HepG2 (cell line): Measurements from ENCODE around the gene GFAP. TPM values are rescaled to one million over a fixed set of nuclear protein-coding genes. Genes with fewer than 3 reads are reported as not detected.

ENCODE experiments used
- ATAC-seq: fragments of 200-7000 bp; cut with Tn5 transposase; 3 replicates; pipeline ENCODE4 v1.9.1; 2020; ENCODE audit warnings: mild to moderate bottlenecking, moderate library complexity
- BruUV-seq: library from RNA; stranded (reverse); fragments of 400-500 nt; replicated peaks from 2 replicates; lab custom pipeline; 2021; lab: Mats Ljungman, UMichigan
- CTCF ChIA-PET: fragments of 300-600 bp; formaldehyde crosslinking; extraction: SDS; loops from one replicate; lab custom pipeline; 2021; ENCODE audit warnings: low total read pairs, inconsistent platforms, low intra/inter-chr PET ratio; lab: Yijun Ruan, JAX
- POLR2A ChIA-PET: fragments of 350-600 bp; sonication (Branson Sonifier 250); formaldehyde crosslinking; loops from one replicate; lab custom pipeline; 2020; ENCODE audit warnings: antibody characterized with exemption, inconsistent platforms; lab: Yijun Ruan, JAX
- DNase-seq: peaks from one replicate; pipeline ENCODE4 v3.0.0-alpha.2; 2015; ENCODE audit warnings: low spot score
- FAIRE-seq: peaks from 3 replicates; lab custom pipeline; 2011; peaks lifted over from hg19 to GRCh38; lab: Jason Lieb, UNC
- H2AFZ ChIP-seq: one replicate; pipeline ENCODE4 v1.6.1; 2011; ENCODE audit warnings: low read length, inconsistent platforms
- H3K27ac ChIP-seq: fragments of 300-600 bp; 3 replicates; pipeline ENCODE4 v1.8.0; 2011; ENCODE audit warnings: mixed run types, mild to moderate bottlenecking, mixed read lengths, low read length, inconsistent platforms; ENCODE audit not compliant: insufficient read depth; ENCODE audit errors: extremely low read length
- H3K27me3 ChIP-seq, 2 experiments: fragments of 200-600 bp in 1 of 2; 2 replicates in 1 of 2; 3 replicates in 1 of 2; pipeline versions ENCODE4 v1.6.0 to v1.8.0; 2011; ENCODE audit warnings: low read length in 2 of 2, mild to moderate bottlenecking in 2 of 2, moderate library complexity in 2 of 2, inconsistent platforms in 1 of 2; ENCODE audit not compliant: insufficient read depth in 2 of 2, control insufficient read depth in 1 of 2
- H3K36me3 ChIP-seq, 2 experiments: fragments of 200-600 bp in 1 of 2; replicated peaks in 1 of 2; 2 replicates in 1 of 2; 3 replicates in 1 of 2; pipeline versions ENCODE4 v1.5.1 to v1.8.0; 2011; ENCODE audit warnings: low read length in 2 of 2, inconsistent platforms in 1 of 2; ENCODE audit not compliant: insufficient read depth in 2 of 2, control insufficient read depth in 1 of 2
- H3K4me1 ChIP-seq: 2 replicates; pipeline ENCODE4 v1.5.1; 2012; ENCODE audit warnings: low read length, inconsistent platforms; ENCODE audit not compliant: insufficient read depth
- H3K4me2 ChIP-seq: 2 replicates; pipeline ENCODE4 v1.6.0; 2011; ENCODE audit warnings: low read depth, low read length, inconsistent platforms
- H3K4me3 ChIP-seq, 3 experiments: fragments of 200-600 bp in 1 of 3; sonication (generic), shearing (Covaris generic) in 1 of 3; replicated peaks in 1 of 3; 2 replicates each; pipeline ENCODE4 v1.5.1; 2011 to 2016; ENCODE audit warnings: low read length in 3 of 3, inconsistent platforms in 2 of 3, low read depth in 2 of 3, mild to moderate bottlenecking in 2 of 3, control low read depth in 1 of 3, mixed read lengths in 1 of 3; ENCODE audit not compliant: insufficient read depth in 1 of 3
- H3K79me2 ChIP-seq: one replicate; pipeline ENCODE4 v1.6.1; 2011; ENCODE audit warnings: low read length, inconsistent platforms; ENCODE audit not compliant: insufficient read depth
- H3K9ac ChIP-seq: 2 replicates; pipeline ENCODE4 v1.6.0; 2011; ENCODE audit warnings: mild to moderate bottlenecking, low read depth, low read length, inconsistent platforms; ENCODE audit not compliant: insufficient read depth
- H3K9me3 ChIP-seq: 2 replicates; pipeline ENCODE4 v1.5.1; 2012; ENCODE audit warnings: mild to moderate bottlenecking, low read length
- H4K20me1 ChIP-seq: 2 replicates; pipeline ENCODE4 v1.6.0; 2011; ENCODE audit warnings: inconsistent platforms, mild to moderate bottlenecking, low read length, moderate library complexity; ENCODE audit not compliant: insufficient read depth
- DNMT1 ChIP-seq: sonication (generic); formaldehyde crosslinking; IDR thresholded peaks from 2 replicates; pipeline ENCODE4 v1.5.1; 2020; ENCODE audit warnings: mild to moderate bottlenecking, missing genetic modification reagents
- ELF1 ChIP-seq: sonication (generic); formaldehyde crosslinking; IDR thresholded peaks from 2 replicates; pipeline ENCODE4 v1.4.0; 2020; ENCODE audit warnings: missing genetic modification reagents
- JUNB ChIP-seq: sonication (generic); formaldehyde crosslinking; IDR thresholded peaks from 2 replicates; pipeline ENCODE4 v1.8.0; 2022; ENCODE audit warnings: missing genetic modification reagents, mild to moderate bottlenecking, borderline replicate concordance
- MAFK ChIP-seq, 2 experiments: IDR thresholded peaks in 1 of 2; conservative IDR thresholded peaks in 1 of 2; 2 replicates each; pipeline ENCODE4 v1.6.1; 2011; ENCODE audit warnings: improper control_type of control experiment in 2 of 2, low read length in 2 of 2
- NFKBIZ ChIP-seq: IDR thresholded peaks from 2 replicates; pipeline ENCODE4 v1.6.1; 2018; ENCODE audit warnings: missing genetic modification reagents, missing compliant biosample characterization
- STAG1 ChIP-seq: sonication (generic); formaldehyde crosslinking; IDR thresholded peaks from 2 replicates; pipeline ENCODE4 v1.4.0; 2020; ENCODE audit warnings: missing genetic modification reagents
- YEATS2 ChIP-seq: sonication (generic); formaldehyde crosslinking; IDR thresholded peaks from 2 replicates; pipeline ENCODE4 v1.4.0; 2020; ENCODE audit warnings: missing genetic modification reagents, borderline replicate concordance
- ZC3H4 ChIP-seq: sonication (generic); formaldehyde crosslinking; IDR thresholded peaks from 2 replicates; pipeline ENCODE4 v1.4.0; 2020; ENCODE audit warnings: missing genetic modification reagents, borderline replicate concordance
- ZNF350 ChIP-seq: sonication (generic); formaldehyde crosslinking; IDR thresholded peaks from 2 replicates; pipeline ENCODE4 v1.4.0; 2020; ENCODE audit warnings: mild to moderate bottlenecking, low read depth, missing genetic modification reagents, borderline replicate concordance
- ZNF501 ChIP-seq: sonication (generic); formaldehyde crosslinking; IDR thresholded peaks from 2 replicates; pipeline ENCODE4 v1.5.1; 2020; ENCODE audit warnings: mild to moderate bottlenecking, moderate library complexity, missing genetic modification reagents
- ZNF577 ChIP-seq: sonication (generic); formaldehyde crosslinking; IDR thresholded peaks from 2 replicates; pipeline ENCODE4 v1.4.0; 2020; ENCODE audit warnings: mild to moderate bottlenecking, low read depth, missing genetic modification reagents, borderline replicate concordance
- WGBS: methylation state at CpG from one replicate; pipeline ENCODE4 v1.1.6; 2017; ENCODE audit warnings: low lambda C conversion rate; 5-methylcytosine and 5-hydroxymethylcytosine counted together
- in situ Hi-C: cut with HindIII; loops from 2 replicates; pipeline ENCODE4 v1.10.0; 2017; ENCODE audit warnings: low pct_unique_long_range_greater_than_20kb; ENCODE audit not compliant: extremely low pct_ligation_motif_present
- intact Hi-C: fragments of 100-400 bp; cut with micrococcal nuclease; formaldehyde crosslinking; loops from one replicate; pipeline ENCODE4 v1.10.0; 2022; ENCODE audit not compliant: unreplicated experiment
- polyA plus RNA-seq, 8 experiments: library from polyadenylated mRNA; depleted of rRNA in 3 of 8; stranded (reverse) in 7 of 8; unstranded in 1 of 8; fragments of >200 nt; fragmentation: Illumina TruSeq in 4 of 8; extraction: Trizol in 4 of 8; gene quantifications; 2 replicates each; pipeline versions ENCODE4 v1.2.1 to v1.2.3, GENCODE V29; 2011 to 2016; ENCODE audit warnings: low read depth in 4 of 8, missing spikeins in 1 of 8, mixed read lengths in 1 of 8; ENCODE audit not compliant: insufficient read depth in 1 of 8
- total RNA-seq, 5 experiments: library from RNA; depleted of rRNA; stranded (reverse); fragments of >200 nt; fragmentation: Illumina TruSeq; extraction: Trizol; gene quantifications; 2 replicates each; pipeline ENCODE4 v1.2.3, GENCODE V29; 2016; ENCODE audit warnings: low read depth in 1 of 5
- TF ChIP-seq, protein P1 (sequence below): sonication (generic); formaldehyde crosslinking; IDR thresholded peaks from 2 replicates; pipeline ENCODE4 v1.8.0; 2022; ENCODE audit warnings: low read depth, missing genetic modification reagents
- TF ChIP-seq, protein P2 (sequence below): sonication (generic); formaldehyde crosslinking; IDR thresholded peaks from 2 replicates; pipeline ENCODE4 v1.4.0; 2020; ENCODE audit warnings: missing genetic modification reagents; ENCODE audit errors: not compliant biosample characterization
- TF ChIP-seq, protein P3 (sequence below): sonication (generic); formaldehyde crosslinking; IDR thresholded peaks from 2 replicates; pipeline ENCODE4 v1.5.0; 2020; ENCODE audit warnings: mild to moderate bottlenecking, missing genetic modification reagents, moderate library complexity
- TF ChIP-seq, protein P4 (sequence below): sonication (generic); formaldehyde crosslinking; IDR thresholded peaks from 2 replicates; pipeline ENCODE4 v1.4.0; 2020; ENCODE audit warnings: mild to moderate bottlenecking, low read depth, missing genetic modification reagents
- TF ChIP-seq, protein P5 (sequence below): sonication (generic); formaldehyde crosslinking; IDR thresholded peaks from 2 replicates; pipeline ENCODE4 v1.4.0; 2020; ENCODE audit warnings: missing genetic modification reagents, borderline replicate concordance
- TF ChIP-seq, protein P6 (sequence below): sonication (generic); formaldehyde crosslinking; IDR thresholded peaks from 2 replicates; pipeline ENCODE4 v1.8.1; 2023; ENCODE audit warnings: mild to moderate bottlenecking, missing genetic modification reagents, borderline replicate concordance

Gene GFAP
- total and polyA plus RNA-seq, 2 of the 13 experiments (the other 11 are each of a cell fraction or from before 2014, with no cell fraction given): 0.11 to 0.29 TPM

DNA sequence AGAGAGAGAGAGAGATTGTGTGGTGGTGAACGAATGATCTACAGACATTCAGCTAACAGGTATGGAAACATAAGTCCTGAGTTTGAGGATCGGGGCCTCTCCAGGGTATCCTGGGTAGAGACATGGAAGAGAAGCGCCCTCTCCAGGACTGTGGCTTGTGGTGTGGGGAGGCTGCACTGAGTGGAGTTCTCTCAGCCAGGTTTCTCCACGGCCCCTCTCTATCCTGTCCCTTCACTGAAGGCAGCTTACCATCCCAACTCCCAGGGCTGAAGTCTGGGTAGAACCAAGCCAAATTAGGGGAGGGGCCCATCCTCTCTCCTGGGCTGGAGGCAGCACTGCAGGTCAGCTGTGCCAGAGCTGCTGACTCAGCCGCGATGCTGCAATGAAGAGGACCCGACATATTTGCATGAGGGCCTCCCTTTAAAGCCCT lies 46.6 kb upstream of the GFAP start (continued):
- TF ChIP-seq, protein P1, sequence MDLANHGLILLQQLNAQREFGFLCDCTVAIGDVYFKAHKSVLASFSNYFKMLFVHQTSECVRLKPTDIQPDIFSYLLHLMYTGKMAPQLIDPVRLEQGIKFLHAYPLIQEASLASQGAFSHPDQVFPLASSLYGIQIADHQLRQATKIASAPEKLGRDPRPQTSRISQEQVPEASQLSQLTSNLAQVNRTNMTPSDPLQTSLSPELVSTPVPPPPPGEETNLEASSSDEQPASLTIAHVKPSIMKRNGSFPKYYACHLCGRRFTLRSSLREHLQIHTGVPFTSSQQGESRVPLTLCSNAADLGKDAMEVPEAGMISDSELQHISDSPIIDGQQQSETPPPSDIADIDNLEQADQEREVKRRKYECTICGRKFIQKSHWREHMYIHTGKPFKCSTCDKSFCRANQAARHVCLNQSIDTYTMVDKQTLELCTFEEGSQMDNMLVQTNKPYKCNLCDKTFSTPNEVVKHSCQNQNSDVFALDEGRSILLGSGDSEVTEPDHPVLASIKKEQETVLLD (CRISPR knock-in tag): no peak
- TF ChIP-seq ZNF577 (no peak), MAFK (conservative IDR thresholded peaks at IDR 0.05 in 1 of 2, IDR thresholded peaks at IDR 0.05 in 1 of 2; ENCODE audit: low read length in 2 of 2) (peak; percentile 59 to 63), STAG1 (peak; percentile 58)
- TF ChIP-seq, protein P2, sequence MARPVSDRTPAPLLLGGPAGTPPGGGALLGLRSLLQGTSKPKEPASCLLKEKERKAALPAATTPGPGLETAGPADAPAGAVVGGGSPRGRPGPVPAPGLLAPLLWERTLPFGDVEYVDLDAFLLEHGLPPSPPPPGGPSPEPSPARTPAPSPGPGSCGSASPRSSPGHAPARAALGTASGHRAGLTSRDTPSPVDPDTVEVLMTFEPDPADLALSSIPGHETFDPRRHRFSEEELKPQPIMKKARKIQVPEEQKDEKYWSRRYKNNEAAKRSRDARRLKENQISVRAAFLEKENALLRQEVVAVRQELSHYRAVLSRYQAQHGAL (CRISPR knock-in tag): no peak
- TF ChIP-seq, protein P3, sequence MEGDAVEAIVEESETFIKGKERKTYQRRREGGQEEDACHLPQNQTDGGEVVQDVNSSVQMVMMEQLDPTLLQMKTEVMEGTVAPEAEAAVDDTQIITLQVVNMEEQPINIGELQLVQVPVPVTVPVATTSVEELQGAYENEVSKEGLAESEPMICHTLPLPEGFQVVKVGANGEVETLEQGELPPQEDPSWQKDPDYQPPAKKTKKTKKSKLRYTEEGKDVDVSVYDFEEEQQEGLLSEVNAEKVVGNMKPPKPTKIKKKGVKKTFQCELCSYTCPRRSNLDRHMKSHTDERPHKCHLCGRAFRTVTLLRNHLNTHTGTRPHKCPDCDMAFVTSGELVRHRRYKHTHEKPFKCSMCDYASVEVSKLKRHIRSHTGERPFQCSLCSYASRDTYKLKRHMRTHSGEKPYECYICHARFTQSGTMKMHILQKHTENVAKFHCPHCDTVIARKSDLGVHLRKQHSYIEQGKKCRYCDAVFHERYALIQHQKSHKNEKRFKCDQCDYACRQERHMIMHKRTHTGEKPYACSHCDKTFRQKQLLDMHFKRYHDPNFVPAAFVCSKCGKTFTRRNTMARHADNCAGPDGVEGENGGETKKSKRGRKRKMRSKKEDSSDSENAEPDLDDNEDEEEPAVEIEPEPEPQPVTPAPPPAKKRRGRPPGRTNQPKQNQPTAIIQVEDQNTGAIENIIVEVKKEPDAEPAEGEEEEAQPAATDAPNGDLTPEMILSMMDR (CRISPR knock-in tag): peak; percentile 72

DNA sequence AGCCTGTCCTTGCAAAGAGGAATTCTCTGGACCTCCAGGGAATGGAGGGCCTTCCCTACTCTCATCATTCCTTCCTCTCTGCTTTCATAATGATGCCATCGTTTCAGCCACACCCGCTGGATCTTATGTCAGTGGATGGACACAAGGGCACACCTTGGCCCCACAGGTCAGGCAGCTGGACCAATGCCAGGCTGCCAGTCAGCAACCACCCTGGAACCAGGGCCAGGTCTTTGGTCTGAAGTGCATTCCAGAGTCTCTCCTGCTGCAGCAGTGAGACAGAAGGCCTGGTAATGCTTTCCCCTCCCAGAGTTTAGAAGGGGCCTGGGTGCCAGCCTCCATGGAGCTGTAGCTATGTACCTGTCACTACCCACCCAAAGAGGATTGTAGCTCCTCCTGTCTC lies 45.4 kb upstream of the GFAP start:
- Histone ChIP-seq H3K4me2 (no peak overlapping the region), H3K79me2 (no peaks in the 10 kb centered on the region), H4K20me1 (no peaks in the 10 kb centered on the region), H3K27ac (no peak overlapping the region), H3K9ac (no peak overlapping the region), H3K27me3 (peaks cover 0 to 33% of the 10 kb centered on the region in 2 experiments; a peak in 3 of 5 replicates), H2AFZ (no peak overlapping the region), H3K9me3 (no peaks in the 10 kb centered on the region), H3K36me3 (no peaks in the 10 kb centered on the region), H3K4me1 (peaks cover 33% of the 10 kb centered on the region), H3K4me3 (no peak overlapping the region)
- ATAC-seq (no peak), FAIRE-seq (no peak), DNase-seq (no peak)
- POLR2A ChIA-PET: no interaction called here
- in situ Hi-C loops (loop anchor here (5.0 kb wide), 1 partner anchor 38 kb away; no protein-coding TSS in a partner anchor), intact Hi-C loops (no loop called here)
- 0% methylated on average over 2 of the region's 2 CpGs for WGBS
- CTCF ChIA-PET: no interaction called here
- no TSS peak for BruUV-seq
- TF ChIP-seq ZNF501 (no peak), YEATS2 (CRISPR knock-in tag) (no peak), ZC3H4 (CRISPR knock-in tag) (no peak), JUNB (CRISPR knock-in tag) (no peak), DNMT1 (CRISPR knock-in tag) (no peak), ZNF577 (no peak), ELF1 (CRISPR knock-in tag) (no peak), NFKBIZ (CRISPR knock-in tag) (no peak), ZNF350 (CRISPR knock-in tag) (no peak)
- TF ChIP-seq, protein P4, sequence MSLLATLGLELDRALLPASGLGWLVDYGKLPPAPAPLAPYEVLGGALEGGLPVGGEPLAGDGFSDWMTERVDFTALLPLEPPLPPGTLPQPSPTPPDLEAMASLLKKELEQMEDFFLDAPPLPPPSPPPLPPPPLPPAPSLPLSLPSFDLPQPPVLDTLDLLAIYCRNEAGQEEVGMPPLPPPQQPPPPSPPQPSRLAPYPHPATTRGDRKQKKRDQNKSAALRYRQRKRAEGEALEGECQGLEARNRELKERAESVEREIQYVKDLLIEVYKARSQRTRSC (CRISPR knock-in tag): no peak
- TF ChIP-seq, protein P5, sequence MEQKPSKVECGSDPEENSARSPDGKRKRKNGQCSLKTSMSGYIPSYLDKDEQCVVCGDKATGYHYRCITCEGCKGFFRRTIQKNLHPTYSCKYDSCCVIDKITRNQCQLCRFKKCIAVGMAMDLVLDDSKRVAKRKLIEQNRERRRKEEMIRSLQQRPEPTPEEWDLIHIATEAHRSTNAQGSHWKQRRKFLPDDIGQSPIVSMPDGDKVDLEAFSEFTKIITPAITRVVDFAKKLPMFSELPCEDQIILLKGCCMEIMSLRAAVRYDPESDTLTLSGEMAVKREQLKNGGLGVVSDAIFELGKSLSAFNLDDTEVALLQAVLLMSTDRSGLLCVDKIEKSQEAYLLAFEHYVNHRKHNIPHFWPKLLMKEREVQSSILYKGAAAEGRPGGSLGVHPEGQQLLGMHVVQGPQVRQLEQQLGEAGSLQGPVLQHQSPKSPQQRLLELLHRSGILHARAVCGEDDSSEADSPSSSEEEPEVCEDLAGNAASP: no peak
- TF ChIP-seq, protein P6, sequence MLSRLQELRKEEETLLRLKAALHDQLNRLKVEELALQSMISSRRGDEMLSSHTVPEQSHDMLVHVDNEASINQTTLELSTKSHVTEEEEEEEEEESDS (CRISPR knock-in tag): no peak
